Cortex of kidney (tissue), 1 donor: Measurements from ENCODE around the gene COL10A1.

Experiments used
- DNase-seq: peaks from one replicate; lab custom pipeline; 2025; lab: John Stamatoyannopoulos, UW

COL10A1 gene

DNA sequence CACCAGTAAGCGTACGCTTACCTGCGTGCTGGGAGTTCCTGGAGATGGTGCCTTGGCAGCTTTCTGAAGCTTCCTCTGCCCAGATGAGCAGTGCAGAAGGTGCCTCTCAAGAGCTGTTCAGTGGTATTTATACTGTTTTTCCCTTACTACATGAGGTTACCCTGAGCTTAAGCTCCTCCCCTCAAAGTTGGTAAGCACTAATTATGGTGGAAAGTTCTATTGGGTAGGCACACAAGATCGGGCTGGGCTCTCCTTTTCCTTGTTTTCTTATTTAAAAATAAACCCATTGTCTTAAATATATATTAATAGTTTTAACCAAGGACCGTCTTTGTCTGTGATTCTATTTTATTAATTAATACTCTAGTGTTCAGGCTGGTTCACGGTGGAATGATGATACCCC, at the start of gene COL10A1:
COL10A1 (minus strand) TSS at position 101 of the 400 bp plus-strand sequence. CDS start 640 bp downstream, outside the sequence.
- DNase-seq = no peak

DNA sequence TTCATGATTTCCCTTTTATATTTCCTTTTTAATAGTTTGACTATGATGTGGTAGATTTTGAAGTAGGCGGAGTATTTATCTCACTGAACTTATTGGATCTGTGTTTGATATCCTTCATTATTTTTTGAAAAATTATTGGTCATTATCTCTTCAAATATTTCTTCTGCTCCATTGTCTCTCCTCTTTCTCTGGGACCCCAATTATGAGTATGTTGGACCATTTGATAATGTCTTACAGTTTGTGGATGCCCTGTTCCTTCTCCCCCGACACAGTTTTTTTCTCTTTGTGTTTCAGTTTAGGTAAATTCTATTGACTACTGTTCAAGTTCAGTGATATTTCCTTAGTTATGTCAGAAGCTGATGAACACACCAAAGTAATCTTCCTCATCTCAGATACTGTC, 49.4 kb upstream of the COL10A1 start:
- no peak for DNase-seq

DNA sequence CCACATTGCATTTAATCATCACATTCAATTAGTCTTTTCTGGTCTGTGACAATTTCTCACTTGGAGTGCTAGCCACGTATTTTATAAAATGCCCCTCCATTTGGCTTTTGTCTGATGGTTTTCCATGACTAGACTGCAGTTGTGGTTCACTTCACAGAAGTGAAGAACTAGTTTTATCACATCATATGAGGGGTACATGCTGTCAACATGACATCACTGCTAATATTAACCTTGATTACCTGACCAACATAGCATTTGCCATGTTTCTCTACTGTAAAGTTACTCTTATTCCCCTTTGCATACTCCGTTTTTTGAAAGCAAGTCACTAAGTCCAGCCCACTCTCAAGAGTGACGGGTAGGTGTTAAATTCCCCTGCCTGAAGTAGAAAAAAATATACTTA, 48.0 kb upstream of the COL10A1 start:
- DNase-seq = no peak

- DNase-seq = no peak
These were observed 44.6 kb upstream of the COL10A1 start for GRCh38 chr6:116170358-116171057.

DNA sequence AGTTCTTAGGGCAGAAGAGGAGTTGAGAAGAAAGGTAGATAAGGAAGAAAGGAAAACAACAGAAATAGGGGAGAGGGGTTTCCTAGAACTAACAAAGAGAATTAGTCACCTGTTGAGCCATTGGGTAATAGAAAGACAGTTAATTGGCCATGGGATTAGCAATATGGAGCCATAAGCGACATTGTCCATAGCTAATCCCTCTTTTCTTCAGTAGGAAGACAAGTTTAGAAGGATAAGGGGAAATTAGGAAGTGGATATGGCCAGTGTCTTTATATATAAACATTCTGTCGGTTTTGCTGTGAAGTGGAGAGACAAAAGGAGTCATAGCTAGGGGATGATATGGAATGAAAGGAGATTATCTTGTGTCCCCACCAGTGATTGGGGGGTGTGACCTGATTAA, 43.9 kb upstream of the COL10A1 start:
- no peak for DNase-seq

- no peak for DNase-seq
These were observed 42.2 kb upstream of the COL10A1 start for GRCh38 chr6:116168148-116168547.

- no peak for DNase-seq
These were observed 40.4 kb upstream of the COL10A1 start for GRCh38 chr6:116166369-116166768.

GRCh38 chr6:116165596-116165995, 39.7 kb upstream of the COL10A1 start:
- no peak for DNase-seq

- no peak for DNase-seq
These were observed 34.0 kb upstream of the COL10A1 start for GRCh38 chr6:116159782-116160524.

- DNase-seq = no peak
These were observed 32.7 kb upstream of the COL10A1 start for GRCh38 chr6:116158641-116159040.

DNA sequence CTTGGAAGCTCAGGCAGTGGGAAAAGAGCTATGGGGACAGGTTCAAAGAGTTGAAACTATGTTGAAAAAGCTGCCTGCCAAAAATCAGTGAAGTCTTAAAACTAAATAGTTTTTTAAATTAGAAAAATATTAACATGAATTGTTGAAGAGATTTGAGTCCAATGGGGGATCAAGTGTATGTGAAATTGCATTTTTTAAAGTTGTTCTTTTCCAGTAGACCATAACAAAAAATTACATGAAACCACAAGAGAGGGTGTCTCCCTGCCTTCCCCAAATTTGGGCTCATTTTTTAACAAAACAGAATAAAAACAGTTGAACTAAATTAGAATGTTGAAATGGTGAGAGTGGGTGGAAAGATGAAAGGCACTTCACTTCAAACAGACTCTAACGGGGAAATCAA, 31.5 kb upstream of the COL10A1 start:
- no peak for DNase-seq

GRCh38 chr6:116156405-116157326, 30.7 kb upstream of the COL10A1 start:
- no peak for DNase-seq

DNA sequence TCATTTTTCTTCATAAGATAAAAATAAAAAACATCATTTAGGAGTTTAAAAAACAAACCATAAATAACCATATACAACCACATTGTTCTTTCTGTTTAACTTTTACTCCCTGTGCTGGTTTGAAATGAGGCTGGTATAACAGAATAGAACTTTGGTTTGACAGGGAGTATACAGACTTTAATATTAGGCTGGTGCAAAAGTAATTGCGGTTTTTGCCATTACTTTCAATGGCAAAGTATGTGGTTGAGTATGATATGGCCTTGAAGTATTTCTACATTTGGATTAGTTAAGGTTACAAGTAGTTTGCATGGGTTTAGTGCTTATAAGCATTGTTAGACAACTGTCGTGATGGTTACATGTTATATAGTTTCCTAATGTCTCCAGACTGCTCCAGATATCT, 29.0 kb upstream of the COL10A1 start:
- DNase-seq = no peak

DNA sequence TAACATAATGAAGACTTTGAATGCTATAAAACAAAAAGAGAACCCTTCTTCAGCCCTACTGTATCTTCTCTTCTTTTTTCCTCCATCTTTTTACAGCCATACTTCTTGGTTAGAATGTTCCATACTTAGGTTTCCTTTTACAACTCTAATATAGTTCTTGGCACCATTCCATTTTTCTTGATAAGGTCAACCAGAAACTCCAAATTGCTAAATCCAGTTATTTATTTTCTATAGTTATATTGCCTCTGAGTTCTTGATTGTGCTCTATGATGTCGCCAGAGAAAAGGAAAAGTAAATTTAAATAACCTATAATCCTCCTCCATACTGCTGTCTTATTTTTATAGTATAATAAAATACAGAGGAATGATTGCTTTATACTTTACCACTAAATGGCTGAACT, 26.7 kb upstream of the COL10A1 start:
- no peak for DNase-seq

GRCh38 chr6:116145803-116146675, 20.1 kb upstream of the COL10A1 start:
- DNase-seq = no peak

GRCh38 chr6:116144605-116145004, 18.7 kb upstream of the COL10A1 start:
- DNase-seq = no peak

DNA sequence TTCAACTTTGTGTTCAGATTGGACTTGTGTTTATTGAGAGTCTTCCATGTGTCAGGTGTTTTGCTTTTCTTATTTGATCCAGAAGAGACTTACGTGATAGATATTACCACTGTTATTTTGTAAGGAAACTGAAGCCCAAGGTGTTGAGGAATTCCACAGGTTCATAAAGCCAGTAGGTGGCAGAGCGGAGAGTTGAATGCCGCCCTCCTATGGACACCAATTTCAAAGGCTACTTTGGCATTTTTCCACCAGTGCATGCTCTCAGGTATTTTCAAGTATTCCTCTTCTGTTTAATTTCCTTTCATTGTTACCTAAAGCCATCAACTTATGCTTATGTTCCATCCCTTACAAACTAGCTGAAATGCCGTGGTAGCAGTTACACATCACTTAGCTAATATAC, 14.0 kb upstream of the COL10A1 start:
- DNase-seq = no peak

DNA sequence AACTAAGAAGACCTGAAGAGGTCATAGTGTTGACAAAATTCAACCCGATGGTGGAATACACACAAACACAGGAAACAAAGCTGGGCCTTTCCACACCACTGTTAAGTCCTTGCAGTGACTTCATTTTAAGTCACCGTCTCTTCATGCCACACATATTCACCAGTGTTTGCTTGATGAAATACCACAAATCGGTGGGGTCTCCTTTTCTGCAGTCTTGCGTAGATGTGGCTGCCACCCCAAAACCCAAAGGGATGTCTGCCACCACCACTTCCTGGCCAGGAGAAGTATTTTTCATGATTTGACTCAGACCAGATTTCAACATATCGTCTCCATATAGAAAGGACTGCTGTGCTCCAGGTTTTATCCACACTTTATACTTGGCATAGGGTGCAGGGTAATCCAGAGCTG, 11.0 kb upstream of the COL10A1 start:
- no peak for DNase-seq

- DNase-seq = no peak
These were observed 10.4 kb upstream of the COL10A1 start for GRCh38 chr6:116136373-116136772.

GRCh38 chr6:116133453-116133852, 7.5 kb upstream of the COL10A1 start:
- DNase-seq = no peak

GRCh38 chr6:116127771-116128493, 2.0 kb upstream of the COL10A1 start:
- DNase-seq = no peak
